ENCODE data around the gene POU4F1. TPM values are rescaled to one million over a fixed set of nuclear protein-coding genes. Genes with fewer than 3 reads are reported as not detected.

Gene POU4F1
- total and polyA plus RNA-seq, 2 experiments from 2014 or later: 0.03 to 0.05 TPM

DNA sequence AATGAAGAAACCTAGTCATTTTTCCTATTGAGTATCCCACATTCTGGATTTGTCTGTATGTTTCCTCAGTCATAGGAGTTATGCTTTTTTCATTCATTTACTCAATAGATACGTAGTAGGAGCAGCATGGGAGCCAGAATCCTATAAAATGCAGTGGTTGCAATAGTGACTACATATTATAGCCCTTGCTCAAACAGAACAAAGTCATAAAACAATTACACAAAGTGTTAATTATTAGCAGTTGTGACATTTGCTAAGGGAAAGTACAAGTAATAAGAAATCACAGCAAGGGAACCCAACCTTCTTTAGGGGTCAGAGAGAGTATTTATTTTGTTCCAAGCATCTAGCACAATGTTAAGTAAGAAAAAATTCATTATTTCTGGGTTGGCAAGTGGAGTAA lies 27.7 kb upstream of the POU4F1 start:
- DNase-seq (ENCODE audit: low spot score) (no peak), ATAC-seq (no peak)
- Mint-ChIP-seq H3K4me3 (no peak overlapping the region), H3K27ac (no peak overlapping the region), H3K27me3 (ENCODE audit: insufficient read depth, low read depth, poor library complexity) (no peaks in the 10 kb centered on the region), H3K36me3 (ENCODE audit: low read depth) (peaks cover 46% of the 10 kb centered on the region), H3K9me3 (no peaks in the 10 kb centered on the region), H3K4me1 (no peaks in the 10 kb centered on the region)
- Histone ChIP-seq H3K4me1 (ENCODE audit: insufficient read depth) (no peaks in the 10 kb centered on the region), H3K36me3 (ENCODE audit: insufficient read depth) (0 out of 2 replicates have a peak, but pooled peaks cover 9% of the 10 kb centered on the region), H2AFZ (no peak overlapping the region), H3K27me3 (ENCODE audit: insufficient read depth) (no peaks in the 10 kb centered on the region), H3K79me2 (replicated peaks; ENCODE audit: insufficient read depth) (no peaks in the 10 kb centered on the region), H3K4me2 (no peak overlapping the region), H3K9me2 (ENCODE audit: insufficient read depth) (no peaks in the 10 kb centered on the region), H4K20me1 (replicated peaks; ENCODE audit: insufficient read depth) (0 out of 2 replicates have a peak, but pooled peaks cover 6% of the 10 kb centered on the region), H3K4me3 (no peak overlapping the region), H3F3A (replicated peaks; ENCODE audit: low read depth) (no peaks in the 10 kb centered on the region), H3K27ac (ENCODE audit: low read depth) (no peak overlapping the region)
- TF ChIP-seq CREB1 (CRISPR knock-in tag; IDR thresholded peaks at IDR 0.05; ENCODE audit: low read depth) (no peak), JUNB (IDR thresholded peaks at IDR 0.05; ENCODE audit: unreplicated experiment) (no peak), STAT1 (IDR thresholded peaks at IDR 0.05; ENCODE audit: unreplicated experiment) (no peak), POLR2AphosphoS5 (IDR thresholded peaks at IDR 0.05; ENCODE audit: low read depth) (no peak), NANOG (IDR thresholded peaks at IDR 0.05; ENCODE audit: borderline replicate concordance) (no peak), REST (IDR thresholded peaks at IDR 0.05; ENCODE audit: unreplicated experiment) (no peak), EZH2 (IDR thresholded peaks at IDR 0.05; ENCODE audit: low read depth, unreplicated experiment) (no peak), EZH2phosphoT487 (IDR thresholded peaks at IDR 0.05; ENCODE audit: unreplicated experiment) (no peak), ZNF114 (CRISPR knock-in tag; IDR thresholded peaks at IDR 0.05) (no peak), ZNF331 (CRISPR knock-in tag; IDR thresholded peaks at IDR 0.05; ENCODE audit: low read depth) (no peak), ETS1 (IDR thresholded peaks at IDR 0.05) (no peak)
- TF ChIP-seq, protein P1, sequence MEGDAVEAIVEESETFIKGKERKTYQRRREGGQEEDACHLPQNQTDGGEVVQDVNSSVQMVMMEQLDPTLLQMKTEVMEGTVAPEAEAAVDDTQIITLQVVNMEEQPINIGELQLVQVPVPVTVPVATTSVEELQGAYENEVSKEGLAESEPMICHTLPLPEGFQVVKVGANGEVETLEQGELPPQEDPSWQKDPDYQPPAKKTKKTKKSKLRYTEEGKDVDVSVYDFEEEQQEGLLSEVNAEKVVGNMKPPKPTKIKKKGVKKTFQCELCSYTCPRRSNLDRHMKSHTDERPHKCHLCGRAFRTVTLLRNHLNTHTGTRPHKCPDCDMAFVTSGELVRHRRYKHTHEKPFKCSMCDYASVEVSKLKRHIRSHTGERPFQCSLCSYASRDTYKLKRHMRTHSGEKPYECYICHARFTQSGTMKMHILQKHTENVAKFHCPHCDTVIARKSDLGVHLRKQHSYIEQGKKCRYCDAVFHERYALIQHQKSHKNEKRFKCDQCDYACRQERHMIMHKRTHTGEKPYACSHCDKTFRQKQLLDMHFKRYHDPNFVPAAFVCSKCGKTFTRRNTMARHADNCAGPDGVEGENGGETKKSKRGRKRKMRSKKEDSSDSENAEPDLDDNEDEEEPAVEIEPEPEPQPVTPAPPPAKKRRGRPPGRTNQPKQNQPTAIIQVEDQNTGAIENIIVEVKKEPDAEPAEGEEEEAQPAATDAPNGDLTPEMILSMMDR (conservative IDR thresholded peaks at IDR 0.05; ENCODE audit: low read depth in 2 of 2): no peak
- TF ChIP-seq, protein P2, sequence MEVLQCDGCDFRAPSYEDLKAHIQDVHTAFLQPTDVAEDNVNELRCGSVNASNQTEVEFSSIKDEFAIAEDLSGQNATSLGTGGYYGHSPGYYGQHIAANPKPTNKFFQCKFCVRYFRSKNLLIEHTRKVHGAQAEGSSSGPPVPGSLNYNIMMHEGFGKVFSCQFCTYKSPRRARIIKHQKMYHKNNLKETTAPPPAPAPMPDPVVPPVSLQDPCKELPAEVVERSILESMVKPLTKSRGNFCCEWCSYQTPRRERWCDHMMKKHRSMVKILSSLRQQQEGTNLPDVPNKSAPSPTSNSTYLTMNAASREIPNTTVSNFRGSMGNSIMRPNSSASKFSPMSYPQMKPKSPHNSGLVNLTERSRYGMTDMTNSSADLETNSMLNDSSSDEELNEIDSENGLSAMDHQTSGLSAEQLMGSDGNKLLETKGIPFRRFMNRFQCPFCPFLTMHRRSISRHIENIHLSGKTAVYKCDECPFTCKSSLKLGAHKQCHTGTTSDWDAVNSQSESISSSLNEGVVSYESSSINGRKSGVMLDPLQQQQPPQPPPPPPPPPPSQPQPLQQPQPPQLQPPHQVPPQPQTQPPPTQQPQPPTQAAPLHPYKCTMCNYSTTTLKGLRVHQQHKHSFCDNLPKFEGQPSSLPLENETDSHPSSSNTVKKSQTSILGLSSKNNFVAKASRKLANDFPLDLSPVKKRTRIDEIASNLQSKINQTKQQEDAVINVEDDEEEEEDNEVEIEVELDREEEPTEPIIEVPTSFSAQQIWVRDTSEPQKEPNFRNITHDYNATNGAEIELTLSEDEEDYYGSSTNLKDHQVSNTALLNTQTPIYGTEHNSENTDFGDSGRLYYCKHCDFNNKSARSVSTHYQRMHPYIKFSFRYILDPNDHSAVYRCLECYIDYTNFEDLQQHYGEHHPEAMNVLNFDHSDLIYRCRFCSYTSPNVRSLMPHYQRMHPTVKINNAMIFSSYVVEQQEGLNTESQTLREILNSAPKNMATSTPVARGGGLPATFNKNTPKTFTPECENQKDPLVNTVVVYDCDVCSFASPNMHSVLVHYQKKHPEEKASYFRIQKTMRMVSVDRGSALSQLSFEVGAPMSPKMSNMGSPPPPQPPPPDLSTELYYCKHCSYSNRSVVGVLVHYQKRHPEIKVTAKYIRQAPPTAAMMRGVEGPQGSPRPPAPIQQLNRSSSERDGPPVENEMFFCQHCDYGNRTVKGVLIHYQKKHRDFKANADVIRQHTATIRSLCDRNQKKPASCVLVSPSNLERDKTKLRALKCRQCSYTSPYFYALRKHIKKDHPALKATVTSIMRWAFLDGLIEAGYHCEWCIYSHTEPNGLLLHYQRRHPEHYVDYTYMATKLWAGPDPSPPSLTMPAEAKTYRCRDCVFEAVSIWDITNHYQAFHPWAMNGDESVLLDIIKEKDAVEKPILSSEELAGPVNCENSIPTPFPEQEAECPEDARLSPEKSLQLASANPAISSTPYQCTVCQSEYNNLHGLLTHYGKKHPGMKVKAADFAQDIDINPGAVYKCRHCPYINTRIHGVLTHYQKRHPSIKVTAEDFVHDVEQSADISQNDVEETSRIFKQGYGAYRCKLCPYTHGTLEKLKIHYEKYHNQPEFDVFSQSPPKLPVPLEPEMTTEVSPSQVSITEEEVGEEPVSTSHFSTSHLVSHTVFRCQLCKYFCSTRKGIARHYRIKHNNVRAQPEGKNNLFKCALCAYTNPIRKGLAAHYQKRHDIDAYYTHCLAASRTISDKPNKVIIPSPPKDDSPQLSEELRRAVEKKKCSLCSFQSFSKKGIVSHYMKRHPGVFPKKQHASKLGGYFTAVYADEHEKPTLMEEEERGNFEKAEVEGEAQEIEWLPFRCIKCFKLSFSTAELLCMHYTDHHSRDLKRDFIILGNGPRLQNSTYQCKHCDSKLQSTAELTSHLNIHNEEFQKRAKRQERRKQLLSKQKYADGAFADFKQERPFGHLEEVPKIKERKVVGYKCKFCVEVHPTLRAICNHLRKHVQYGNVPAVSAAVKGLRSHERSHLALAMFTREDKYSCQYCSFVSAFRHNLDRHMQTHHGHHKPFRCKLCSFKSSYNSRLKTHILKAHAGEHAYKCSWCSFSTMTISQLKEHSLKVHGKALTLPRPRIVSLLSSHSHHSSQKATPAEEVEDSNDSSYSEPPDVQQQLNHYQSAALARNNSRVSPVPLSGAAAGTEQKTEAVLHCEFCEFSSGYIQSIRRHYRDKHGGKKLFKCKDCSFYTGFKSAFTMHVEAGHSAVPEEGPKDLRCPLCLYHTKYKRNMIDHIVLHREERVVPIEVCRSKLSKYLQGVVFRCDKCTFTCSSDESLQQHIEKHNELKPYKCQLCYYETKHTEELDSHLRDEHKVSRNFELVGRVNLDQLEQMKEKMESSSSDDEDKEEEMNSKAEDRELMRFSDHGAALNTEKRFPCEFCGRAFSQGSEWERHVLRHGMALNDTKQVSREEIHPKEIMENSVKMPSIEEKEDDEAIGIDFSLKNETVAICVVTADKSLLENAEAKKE (CRISPR knock-in tag; IDR thresholded peaks at IDR 0.05): no peak
